ENCODE measurements around the gene LHFPL6.

The LHFPL6 gene

GRCh38 chr13:39330504-39330903, 272.5 kb downstream of the LHFPL6 start:
- Histone ChIP-seq H3K9me3 (ENCODE audit: control insufficient read depth in 5 of 5, low read length in 5 of 5) (no peaks in the 10 kb centered on the region), H3K4me3 (ENCODE audit: low read depth in 1 of 5, low read length in 5 of 5) (no peak overlapping the region), H3K36me3 (ENCODE audit: control insufficient read depth in 5 of 5, insufficient read depth in 5 of 5, low read length in 5 of 5) (no peaks in the 10 kb centered on the region), H3K27me3 (ENCODE audit: control insufficient read depth in 5 of 5, insufficient read depth in 4 of 5, low read length in 5 of 5) (no peaks in the 10 kb centered on the region), H3K4me1 (ENCODE audit: control insufficient read depth in 5 of 5, insufficient read depth in 5 of 5, low read length in 5 of 5) (peaks cover 10 to 19% (median 17%) of the 10 kb centered on the region in 5 donors), H3K27ac (ENCODE audit: low read depth, low read length) (no peak overlapping the region), H3K9ac (ENCODE audit: low read length in 5 of 5) (no peak overlapping the region)

DNA sequence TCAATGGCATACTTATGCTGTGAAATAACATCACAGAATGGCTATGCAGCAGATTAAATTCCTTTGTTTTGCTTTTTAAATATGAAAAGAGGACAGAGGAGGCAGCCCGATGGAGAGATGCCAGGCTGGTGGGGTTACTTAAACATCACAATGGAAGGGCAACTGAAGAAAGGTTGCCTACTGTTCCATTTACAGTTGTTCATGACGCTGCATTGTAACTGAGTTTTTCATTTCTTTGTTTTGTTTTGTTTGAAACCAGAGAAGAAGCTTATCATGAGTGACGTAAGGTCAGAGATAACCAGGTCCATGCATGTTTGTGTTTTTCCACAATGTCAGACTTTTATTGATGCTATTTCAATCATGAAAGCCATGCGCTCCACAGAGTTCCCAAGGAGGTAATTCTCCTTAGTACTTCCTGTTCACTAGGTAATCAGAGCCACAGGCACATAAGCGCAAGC, 273.8 kb downstream of the LHFPL6 start:
- peaks cover 14 to 29% (median 27%) of the 10 kb centered on the region in 5 donors for H3K4me1 ChIP-seq (ENCODE audit: control insufficient read depth in 5 of 5, insufficient read depth in 5 of 5, low read length in 5 of 5)
- no peak overlapping the region for H3K4me3 ChIP-seq (ENCODE audit: low read depth in 1 of 5, low read length in 5 of 5)
- H3K27ac ChIP-seq (ENCODE audit: low read depth, low read length), result no peak overlapping the region
- H3K36me3 ChIP-seq (ENCODE audit: control insufficient read depth in 5 of 5, insufficient read depth in 5 of 5, low read length in 5 of 5), result no peaks in the 10 kb centered on the region
- peaks cover 0 to 3% (median 0%) of the 10 kb centered on the region in 5 donors for H3K9me3 ChIP-seq (ENCODE audit: control insufficient read depth in 5 of 5, low read length in 5 of 5)
- no peak overlapping the region for H3K9ac ChIP-seq (ENCODE audit: low read length in 5 of 5)
- no peaks in the 10 kb centered on the region for H3K27me3 ChIP-seq (ENCODE audit: control insufficient read depth in 5 of 5, insufficient read depth in 4 of 5, low read length in 5 of 5)

- Histone ChIP-seq H3K27ac (ENCODE audit: low read depth, low read length) (no peak overlapping the region), H3K9ac (ENCODE audit: low read length in 5 of 5) (no peak overlapping the region), H3K27me3 (ENCODE audit: control insufficient read depth in 5 of 5, insufficient read depth in 4 of 5, low read length in 5 of 5) (no peaks in the 10 kb centered on the region), H3K9me3 (ENCODE audit: control insufficient read depth in 5 of 5, low read length in 5 of 5) (peaks cover 0 to 3% (median 0%) of the 10 kb centered on the region in 5 donors), H3K36me3 (ENCODE audit: control insufficient read depth in 5 of 5, insufficient read depth in 5 of 5, low read length in 5 of 5) (no peaks in the 10 kb centered on the region), H3K4me1 (ENCODE audit: control insufficient read depth in 5 of 5, insufficient read depth in 5 of 5, low read length in 5 of 5) (peaks cover 16 to 44% (median 41%) of the 10 kb centered on the region in 5 donors), H3K4me3 (ENCODE audit: low read depth in 1 of 5, low read length in 5 of 5) (no peak overlapping the region)
Observed at GRCh38 chr13:39327172-39327479, 275.9 kb downstream of the LHFPL6 start.

- Histone ChIP-seq H3K9ac (ENCODE audit: low read length in 5 of 5) (no peak overlapping the region), H3K27me3 (ENCODE audit: control insufficient read depth in 5 of 5, insufficient read depth in 4 of 5, low read length in 5 of 5) (no peaks in the 10 kb centered on the region), H3K9me3 (ENCODE audit: control insufficient read depth in 5 of 5, low read length in 5 of 5) (peaks cover 0 to 3% (median 0%) of the 10 kb centered on the region in 5 donors), H3K27ac (ENCODE audit: low read depth, low read length) (peak overlapping the region; percentile 52), H3K36me3 (ENCODE audit: control insufficient read depth in 5 of 5, insufficient read depth in 5 of 5, low read length in 5 of 5) (no peaks in the 10 kb centered on the region), H3K4me1 (ENCODE audit: control insufficient read depth in 5 of 5, insufficient read depth in 5 of 5, low read length in 5 of 5) (peaks cover 16 to 49% (median 46%) of the 10 kb centered on the region in 5 donors), H3K4me3 (ENCODE audit: low read depth in 1 of 5, low read length in 5 of 5) (peak overlapping the region in 1 of 5 donors; percentile 9)
Observed at GRCh38 chr13:39326469-39327171, 276.4 kb downstream of the LHFPL6 start.

DNA sequence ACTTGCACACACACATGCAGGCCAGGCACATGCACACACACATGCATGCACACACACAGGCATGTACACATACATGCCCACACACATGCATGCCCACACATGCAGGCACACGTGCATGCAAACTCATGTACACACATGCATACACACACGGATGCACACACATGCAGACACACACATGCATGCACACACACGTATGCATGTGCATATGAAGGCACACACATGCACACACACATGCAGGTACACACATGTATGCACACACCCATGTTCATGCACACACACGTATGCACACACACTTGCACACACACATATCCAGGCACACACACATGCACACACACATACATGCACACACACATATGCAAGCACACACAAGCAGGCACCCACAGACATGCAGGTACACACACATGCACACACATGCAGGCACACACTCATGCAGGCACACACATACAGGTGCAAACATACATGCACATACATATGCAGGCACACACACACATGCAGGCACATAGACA, 278.1 kb downstream of the LHFPL6 start:
- H3K4me3 ChIP-seq (ENCODE audit: low read depth in 1 of 5, low read length in 5 of 5), result peak overlapping the region in 2 of 5 donors; percentile 8 to 9
- H3K27ac ChIP-seq (ENCODE audit: low read depth, low read length), result no peak overlapping the region
- H3K4me1 ChIP-seq (ENCODE audit: control insufficient read depth in 5 of 5, insufficient read depth in 5 of 5, low read length in 5 of 5), result peaks cover 16 to 62% (median 58%) of the 10 kb centered on the region in 5 donors
- no peaks in the 10 kb centered on the region for H3K36me3 ChIP-seq (ENCODE audit: control insufficient read depth in 5 of 5, insufficient read depth in 5 of 5, low read length in 5 of 5)
- peaks cover 0 to 3% (median 0%) of the 10 kb centered on the region in 5 donors for H3K9me3 ChIP-seq (ENCODE audit: control insufficient read depth in 5 of 5, low read length in 5 of 5)
- no peaks in the 10 kb centered on the region for H3K27me3 ChIP-seq (ENCODE audit: control insufficient read depth in 5 of 5, insufficient read depth in 4 of 5, low read length in 5 of 5)
- no peak overlapping the region for H3K9ac ChIP-seq (ENCODE audit: low read length in 5 of 5)

DNA sequence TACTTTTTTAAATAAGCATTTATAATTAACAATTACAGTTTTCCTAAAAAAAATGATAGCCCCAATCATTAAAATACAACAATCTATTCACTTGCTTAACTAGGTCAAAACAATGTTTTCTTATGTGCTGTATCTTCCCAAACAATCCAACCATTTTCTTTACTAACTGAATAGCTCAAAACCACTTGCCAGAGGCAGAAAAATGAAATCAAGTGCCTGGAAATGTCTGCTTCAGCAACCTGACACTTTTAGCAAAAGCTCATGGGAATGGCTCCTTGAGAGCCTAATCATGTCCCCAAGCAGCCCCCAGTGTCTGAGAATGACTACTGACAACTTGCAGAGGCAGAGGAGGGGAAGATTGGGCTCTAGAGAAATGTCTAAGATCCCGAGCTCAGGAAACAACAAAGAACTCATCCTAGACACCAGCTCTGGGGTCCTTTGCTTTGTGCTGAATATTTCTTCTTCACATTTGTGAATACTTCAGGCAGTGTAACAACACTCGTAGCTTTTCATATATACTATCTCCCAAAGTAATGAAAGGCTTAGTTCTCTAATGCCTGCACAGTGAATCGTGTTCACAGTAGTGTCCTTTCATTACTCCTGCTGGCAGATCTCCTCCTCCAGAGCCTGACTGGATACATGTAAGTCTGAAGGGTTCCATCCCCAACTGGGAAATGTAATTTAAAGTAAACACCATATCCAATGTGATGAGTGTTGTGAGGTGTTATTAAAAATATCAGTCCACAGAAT, 280.0 kb downstream of the LHFPL6 start:
- Histone ChIP-seq H3K4me1 (ENCODE audit: control insufficient read depth in 5 of 5, insufficient read depth in 5 of 5, low read length in 5 of 5) (peaks cover 16 to 74% (median 65%) of the 10 kb centered on the region in 5 donors), H3K27ac (ENCODE audit: low read depth, low read length) (peak overlapping the region; percentile 12), H3K4me3 (ENCODE audit: low read depth in 1 of 5, low read length in 5 of 5) (no peak overlapping the region), H3K9ac (ENCODE audit: low read length in 5 of 5) (no peak overlapping the region), H3K9me3 (ENCODE audit: control insufficient read depth in 5 of 5, low read length in 5 of 5) (peaks cover 0 to 3% (median 0%) of the 10 kb centered on the region in 5 donors), H3K36me3 (ENCODE audit: control insufficient read depth in 5 of 5, insufficient read depth in 5 of 5, low read length in 5 of 5) (no peaks in the 10 kb centered on the region), H3K27me3 (ENCODE audit: control insufficient read depth in 5 of 5, insufficient read depth in 4 of 5, low read length in 5 of 5) (no peaks in the 10 kb centered on the region)

- Histone ChIP-seq H3K36me3 (ENCODE audit: control insufficient read depth in 5 of 5, insufficient read depth in 5 of 5, low read length in 5 of 5) (no peaks in the 10 kb centered on the region), H3K9me3 (ENCODE audit: control insufficient read depth in 5 of 5, low read length in 5 of 5) (peaks cover 0 to 3% (median 0%) of the 10 kb centered on the region in 5 donors), H3K9ac (ENCODE audit: low read length in 5 of 5) (no peak overlapping the region), H3K4me3 (ENCODE audit: low read depth in 1 of 5, low read length in 5 of 5) (no peak overlapping the region), H3K4me1 (ENCODE audit: control insufficient read depth in 5 of 5, insufficient read depth in 5 of 5, low read length in 5 of 5) (peaks cover 12 to 82% (median 71%) of the 10 kb centered on the region in 5 donors), H3K27me3 (ENCODE audit: control insufficient read depth in 5 of 5, insufficient read depth in 4 of 5, low read length in 5 of 5) (no peaks in the 10 kb centered on the region), H3K27ac (ENCODE audit: low read depth, low read length) (peak overlapping the region; percentile 28)
Observed at GRCh38 chr13:39321574-39321973, 281.4 kb downstream of the LHFPL6 start.

GRCh38 chr13:39318161-39318560, 284.8 kb downstream of the LHFPL6 start:
- H3K4me3 ChIP-seq (ENCODE audit: low read depth in 1 of 5, low read length in 5 of 5), result no peak overlapping the region
- H3K9ac ChIP-seq (ENCODE audit: low read length in 5 of 5), result no peak overlapping the region
- H3K27me3 ChIP-seq (ENCODE audit: control insufficient read depth in 5 of 5, insufficient read depth in 4 of 5, low read length in 5 of 5), result no peaks in the 10 kb centered on the region
- no peaks in the 10 kb centered on the region for H3K36me3 ChIP-seq (ENCODE audit: control insufficient read depth in 5 of 5, insufficient read depth in 5 of 5, low read length in 5 of 5)
- peaks cover 4 to 60% (median 55%) of the 10 kb centered on the region in 5 donors for H3K4me1 ChIP-seq (ENCODE audit: control insufficient read depth in 5 of 5, insufficient read depth in 5 of 5, low read length in 5 of 5)
- peak overlapping the region; percentile 8 for H3K27ac ChIP-seq (ENCODE audit: low read depth, low read length)
- H3K9me3 ChIP-seq (ENCODE audit: control insufficient read depth in 5 of 5, low read length in 5 of 5), result no peaks in the 10 kb centered on the region

- peak overlapping the region in 1 of 5 donors; percentile 46 for H3K4me3 ChIP-seq (ENCODE audit: low read depth in 1 of 5, low read length in 5 of 5)
- H3K36me3 ChIP-seq (ENCODE audit: control insufficient read depth in 5 of 5, insufficient read depth in 5 of 5, low read length in 5 of 5), result no peaks in the 10 kb centered on the region
- H3K27me3 ChIP-seq (ENCODE audit: control insufficient read depth in 5 of 5, insufficient read depth in 4 of 5, low read length in 5 of 5), result no peaks in the 10 kb centered on the region
- H3K9me3 ChIP-seq (ENCODE audit: control insufficient read depth in 5 of 5, low read length in 5 of 5), result no peaks in the 10 kb centered on the region
- no peak overlapping the region for H3K9ac ChIP-seq (ENCODE audit: low read length in 5 of 5)
- peak overlapping the region; percentile 42 for H3K27ac ChIP-seq (ENCODE audit: low read depth, low read length)
- peaks cover 4 to 51% (median 47%) of the 10 kb centered on the region in 5 donors for H3K4me1 ChIP-seq (ENCODE audit: control insufficient read depth in 5 of 5, insufficient read depth in 5 of 5, low read length in 5 of 5)
Observed at GRCh38 chr13:39317291-39317690, 285.7 kb downstream of the LHFPL6 start.

DNA sequence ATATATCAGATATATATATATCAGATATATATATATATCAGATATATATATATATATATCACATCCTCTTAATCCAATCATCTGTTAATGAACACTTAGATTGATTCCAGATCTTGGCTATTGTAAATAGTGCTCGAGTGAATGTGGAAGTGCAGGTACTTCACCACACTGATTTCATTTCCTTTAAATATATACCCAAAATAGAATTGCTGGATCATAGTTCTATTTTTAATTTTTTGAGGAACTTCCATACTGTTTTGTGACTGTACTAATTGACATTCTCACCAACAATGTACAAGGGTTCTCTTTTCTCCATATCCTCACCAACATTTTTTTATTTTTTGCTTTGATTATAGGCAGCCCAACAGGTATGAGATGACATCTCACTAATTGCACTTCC, 287.2 kb downstream of the LHFPL6 start:
- no peaks in the 10 kb centered on the region for H3K36me3 ChIP-seq (ENCODE audit: control insufficient read depth in 5 of 5, insufficient read depth in 5 of 5, low read length in 5 of 5)
- no peak overlapping the region for H3K4me3 ChIP-seq (ENCODE audit: low read depth in 1 of 5, low read length in 5 of 5)
- H3K9ac ChIP-seq (ENCODE audit: low read length in 5 of 5), result no peak overlapping the region
- no peaks in the 10 kb centered on the region for H3K9me3 ChIP-seq (ENCODE audit: control insufficient read depth in 5 of 5, low read length in 5 of 5)
- H3K27ac ChIP-seq (ENCODE audit: low read depth, low read length), result no peak overlapping the region
- H3K4me1 ChIP-seq (ENCODE audit: control insufficient read depth in 5 of 5, insufficient read depth in 5 of 5, low read length in 5 of 5), result peaks cover 4 to 38% (median 32%) of the 10 kb centered on the region in 5 donors
- no peaks in the 10 kb centered on the region for H3K27me3 ChIP-seq (ENCODE audit: control insufficient read depth in 5 of 5, insufficient read depth in 4 of 5, low read length in 5 of 5)
